SKM-1 treated with dmso at 0.1 percent for 144 hours (cell line): ENCODE results near the gene KIN.
"Not testable (repeated sequence)": the region's sequence is repeated elsewhere in the genome, so short reads cannot be mapped to it uniquely, and the experiment has no call there.

Experiments used
- DNase-seq: peaks from one replicate; lab custom pipeline; 2025; ENCODE audit not compliant: unreplicated experiment; lab: John Stamatoyannopoulos, UW

The KIN gene

DNA sequence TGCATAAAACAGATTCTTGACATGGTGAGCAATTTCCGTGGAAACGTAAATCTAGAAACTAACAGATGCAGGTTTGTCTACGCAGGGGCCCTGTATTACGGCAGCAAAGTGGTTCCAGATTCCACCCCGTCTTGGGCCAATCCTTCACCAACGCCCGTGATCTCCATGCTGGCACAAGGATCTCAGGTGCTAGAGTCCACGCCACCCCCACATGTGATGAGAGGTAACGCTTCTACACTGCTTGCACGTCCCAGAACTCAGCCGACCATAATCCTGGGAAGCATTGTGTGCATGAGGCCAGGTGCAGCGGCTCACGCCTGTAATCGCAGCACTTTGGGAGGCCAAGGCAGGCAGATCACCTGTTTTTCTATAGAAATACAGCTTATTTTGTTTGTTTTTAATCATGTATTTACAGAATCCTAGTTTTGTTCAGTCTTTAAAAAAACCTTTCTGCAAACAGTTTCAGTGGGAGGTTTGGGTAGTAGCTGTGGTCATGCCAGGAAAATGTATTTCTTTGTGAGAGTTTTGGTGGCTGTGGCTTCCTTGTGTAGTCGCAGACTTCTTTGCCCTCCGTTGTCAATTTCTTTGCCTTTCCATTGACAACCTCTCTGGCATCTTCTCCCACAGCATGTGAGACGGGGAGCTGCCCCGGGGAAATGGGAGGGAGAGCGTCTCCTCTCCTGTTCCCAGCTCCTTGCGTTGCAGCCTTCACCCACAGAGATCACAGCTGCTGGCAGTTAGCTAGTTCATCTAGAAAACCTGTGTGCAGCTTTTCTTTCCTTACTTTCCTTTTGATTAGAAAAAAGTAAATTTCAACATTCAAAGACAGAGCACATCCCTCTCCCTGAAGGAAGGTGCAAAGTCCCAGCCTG lies 49.0 kb downstream of the KIN start:
- DNase-seq = no peak

DNA sequence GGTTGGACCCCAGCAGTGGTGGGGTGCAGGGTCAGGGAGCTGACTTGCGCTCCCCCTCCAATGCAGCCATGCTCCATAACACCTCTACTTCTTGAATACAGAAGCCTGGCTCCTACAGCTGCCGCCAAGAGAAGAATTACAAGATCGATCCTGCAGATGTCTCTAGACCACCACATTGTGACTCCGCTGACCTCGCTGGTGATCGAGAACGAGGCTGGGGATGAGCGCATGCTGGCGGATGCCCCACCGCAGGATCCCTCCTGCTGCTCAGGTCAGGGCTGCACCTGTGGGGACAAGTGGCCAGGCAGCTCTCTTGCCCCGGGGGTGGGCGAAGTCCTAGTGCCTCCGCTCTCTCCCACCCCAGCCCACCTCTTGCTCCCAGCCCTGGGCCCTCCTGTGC lies 53.0 kb downstream of the KIN start:
- DNase-seq = no peak

DNA sequence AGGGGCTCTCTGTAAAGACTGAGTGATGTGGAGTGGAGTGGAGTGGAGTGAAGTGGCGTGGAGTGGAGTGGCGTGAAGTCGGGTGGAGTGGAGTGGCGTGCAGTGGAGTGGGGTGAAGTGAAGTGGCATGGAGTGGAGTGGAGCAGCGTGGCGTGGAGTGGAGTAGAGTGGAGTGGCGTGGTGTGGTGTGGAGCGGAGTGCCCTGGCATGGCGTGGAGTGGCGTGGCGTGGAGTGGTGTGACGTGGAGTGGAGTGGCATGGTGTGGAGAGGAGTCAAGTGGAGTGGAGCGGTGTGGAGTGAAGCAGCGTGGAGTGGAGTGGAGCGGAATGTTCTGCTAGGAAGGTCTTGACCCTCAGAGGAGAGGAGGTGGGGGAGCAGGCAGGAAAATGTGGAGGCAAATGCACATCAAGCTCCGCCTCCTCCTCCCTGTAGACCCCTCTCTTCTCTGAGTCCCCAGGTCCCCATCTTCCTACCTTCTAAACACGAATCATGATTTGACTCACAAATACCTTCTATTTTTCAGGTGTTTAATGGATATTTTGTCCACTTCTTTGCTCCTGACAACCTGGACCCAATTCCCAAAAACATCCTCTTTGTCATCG lies 64.8 kb downstream of the KIN start:
- no peak for DNase-seq

DNA sequence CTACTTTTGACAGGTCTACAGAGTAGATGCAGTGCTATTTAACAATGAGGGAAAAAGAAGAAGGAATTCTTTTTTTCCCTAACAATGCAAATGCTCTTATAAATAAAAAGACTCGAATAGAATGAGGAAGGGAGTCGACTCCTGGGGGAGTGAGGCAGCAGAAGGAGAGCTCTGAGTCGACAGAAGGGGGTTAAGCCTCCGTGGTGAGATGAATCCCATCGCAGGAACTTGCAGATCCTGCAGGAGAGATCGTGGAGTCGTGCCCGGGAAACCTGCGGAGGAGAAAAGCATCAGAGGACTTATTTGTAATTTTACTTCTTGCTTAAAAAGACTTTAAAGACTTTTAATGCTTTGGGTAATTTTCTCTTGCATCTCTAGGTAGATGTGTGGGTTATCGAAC lies 67.3 kb downstream of the KIN start:
- no peak for DNase-seq

DNA sequence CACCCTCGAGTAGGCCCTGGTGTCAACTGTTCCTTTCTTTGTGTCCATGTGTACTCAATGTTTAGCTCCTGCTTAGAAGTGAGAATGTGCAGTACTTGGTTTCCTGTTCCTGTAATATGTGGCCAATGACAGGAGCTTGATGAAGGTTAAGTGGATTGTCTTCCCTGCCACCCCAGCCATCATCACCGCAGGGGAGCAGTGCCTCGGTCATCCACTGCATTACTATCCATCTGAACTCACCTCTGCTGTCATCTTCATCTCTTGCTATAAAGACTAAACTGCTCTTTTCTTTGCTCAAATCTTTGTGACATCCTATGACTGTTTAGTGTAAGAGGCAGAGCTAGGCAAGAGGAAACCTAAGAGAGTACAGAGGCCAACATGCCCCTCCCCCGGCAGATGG lies 69.1 kb downstream of the KIN start:
- DNase-seq = no peak

DNA sequence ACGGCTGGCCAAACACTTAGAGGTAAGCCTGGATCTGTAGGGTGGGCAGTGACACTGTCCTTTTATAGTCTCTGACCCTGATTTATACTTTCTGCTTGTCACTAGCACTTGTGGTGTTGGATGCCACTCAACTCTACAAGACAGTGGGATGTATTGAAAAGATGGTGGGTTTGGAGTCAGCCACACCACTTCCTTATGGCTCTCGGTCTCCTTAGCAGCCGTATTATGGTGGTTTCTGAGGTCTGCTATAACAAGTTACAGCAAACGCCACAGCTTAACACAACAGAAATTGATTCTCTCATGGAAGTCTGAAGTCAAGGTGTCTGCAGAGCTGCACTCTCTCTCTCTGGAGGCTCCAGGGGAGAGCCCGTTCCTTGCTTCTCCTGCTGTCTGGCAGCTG lies 70.0 kb downstream of the KIN start:
- DNase-seq = no peak

DNA sequence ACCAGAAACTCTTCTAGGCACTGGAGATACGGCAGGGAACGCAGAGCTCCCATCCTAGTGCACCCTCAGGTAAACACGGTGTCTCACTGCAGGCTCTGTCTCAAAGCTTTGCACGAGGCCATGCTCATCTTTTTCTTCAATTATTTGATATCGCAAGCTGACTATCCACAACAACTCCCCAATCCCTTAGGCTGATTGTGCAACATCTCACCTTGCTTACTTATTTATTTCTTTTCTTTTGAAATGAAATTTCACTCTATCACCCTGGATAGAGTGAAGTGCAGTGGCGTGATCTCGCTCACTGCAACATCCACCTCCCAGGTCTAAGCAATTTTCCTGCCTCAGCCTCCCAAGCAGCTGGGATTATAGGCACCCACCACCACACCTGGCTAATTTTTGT lies 72.3 kb downstream of the KIN start:
- no peak for DNase-seq

DNA sequence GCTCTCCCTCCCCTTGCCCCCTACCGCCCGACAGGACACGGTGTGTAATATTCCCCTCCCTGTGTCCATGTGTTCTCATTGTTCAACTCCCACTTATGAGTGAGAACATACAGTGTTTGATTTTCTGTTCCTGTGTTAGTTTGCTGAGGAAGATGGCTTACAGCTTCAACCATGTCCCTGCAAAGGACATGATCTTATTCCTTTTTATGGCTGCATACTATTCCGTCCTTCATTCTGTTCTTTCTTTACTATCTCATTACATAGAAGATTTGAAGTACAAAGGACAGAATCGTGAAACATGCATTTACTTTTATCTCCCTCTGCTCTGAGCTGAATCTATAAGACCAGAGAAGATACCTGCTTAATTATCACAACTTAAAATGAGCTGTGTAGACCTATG lies 76.7 kb downstream of the KIN start:
- not testable (repeated sequence) for DNase-seq

DNA sequence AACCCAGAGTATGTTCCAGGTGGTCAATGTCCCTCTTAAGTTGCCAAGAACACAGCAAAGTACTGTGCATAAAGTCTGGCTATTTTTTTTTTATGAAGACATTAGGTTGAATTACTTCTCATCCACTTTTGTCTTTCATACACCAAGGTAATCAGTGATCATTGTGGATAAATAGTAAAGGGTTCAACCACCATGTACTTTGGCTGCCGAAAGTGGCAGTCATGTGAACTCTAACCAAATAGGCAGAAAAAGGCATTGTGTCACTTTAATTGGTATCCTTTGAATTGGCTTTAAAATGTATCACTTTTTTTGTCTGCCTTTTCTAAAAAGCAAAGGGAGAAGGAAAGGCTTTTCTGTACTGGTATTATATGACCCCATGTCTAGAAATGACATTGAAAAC lies 77.3 kb downstream of the KIN start:
- DNase-seq = no peak

DNA sequence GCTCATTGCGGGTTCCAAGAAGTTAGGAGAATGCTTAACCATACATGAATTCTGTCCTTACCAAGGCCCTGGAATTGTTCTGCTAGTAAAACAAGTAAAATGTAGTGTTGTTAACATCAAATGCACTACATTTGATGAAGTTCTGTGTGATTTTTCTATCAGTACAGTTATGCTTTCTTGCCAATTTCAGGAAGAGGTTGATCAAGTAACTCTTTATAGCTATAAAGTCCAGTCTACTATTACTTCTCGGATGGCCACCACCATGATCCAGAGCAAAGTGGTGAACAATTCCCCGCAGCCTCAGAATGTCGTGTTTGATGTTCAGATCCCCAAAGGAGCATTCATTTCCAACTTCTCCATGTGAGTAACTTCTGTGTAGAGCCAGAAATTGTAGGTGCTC lies 79.0 kb downstream of the KIN start:
- DNase-seq = no peak

DNA sequence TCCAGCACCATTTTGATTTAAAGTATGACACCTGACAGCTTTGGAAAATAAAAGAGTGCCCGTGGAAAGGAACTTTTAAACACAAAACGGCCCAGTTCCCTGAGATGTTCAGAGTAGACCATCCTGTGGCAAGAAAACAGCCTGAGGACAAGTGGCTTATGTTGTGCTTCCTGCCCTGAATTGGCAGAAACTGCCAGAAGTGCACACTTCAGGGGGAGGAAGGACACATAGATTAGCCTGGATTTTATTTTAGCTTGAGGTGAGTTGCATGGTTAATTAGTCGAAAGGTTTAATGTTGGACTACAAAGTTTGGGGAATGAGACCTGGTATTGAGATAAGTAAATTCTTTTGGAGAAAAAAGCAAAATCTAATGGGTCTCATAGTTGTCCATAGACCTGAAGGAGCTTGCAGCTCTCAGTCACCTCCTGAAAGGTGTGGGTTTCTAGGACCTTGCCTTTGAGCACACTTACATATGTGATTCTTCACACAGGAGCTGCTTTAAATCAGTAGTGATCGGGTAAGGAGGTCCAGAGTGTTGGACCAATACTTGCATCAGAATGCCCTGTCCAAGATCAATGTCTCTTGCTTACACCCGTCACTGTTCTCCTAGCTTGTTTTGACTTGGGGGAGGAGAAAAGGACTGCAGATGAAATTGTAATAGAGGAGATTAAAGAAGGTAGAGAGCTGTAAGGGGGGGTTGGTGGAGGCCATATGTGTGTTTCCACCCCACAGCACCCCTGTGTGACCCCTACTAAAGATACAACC lies 79.8 kb downstream of the KIN start:
- DNase-seq = peak; percentile 1

DNA sequence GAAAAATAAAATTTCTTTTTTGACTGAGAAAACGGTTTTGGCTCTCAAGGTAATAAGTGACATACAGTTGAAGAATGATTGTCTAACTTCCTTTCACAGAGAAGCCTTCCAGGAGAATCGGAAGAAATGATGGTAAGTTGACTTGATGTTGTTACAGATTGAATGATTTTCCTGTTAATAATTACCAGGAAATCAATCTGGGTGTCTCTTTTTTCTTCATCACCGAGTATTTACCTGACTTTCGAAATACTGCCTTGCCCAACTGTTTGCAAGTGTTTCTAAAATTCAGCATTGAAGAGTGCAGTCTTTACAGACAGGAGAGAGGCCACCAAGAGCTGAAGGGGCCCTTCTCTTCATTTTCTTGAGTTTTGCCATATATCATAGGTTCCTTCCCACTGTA lies 80.7 kb downstream of the KIN start:
- DNase-seq = no peak

DNA sequence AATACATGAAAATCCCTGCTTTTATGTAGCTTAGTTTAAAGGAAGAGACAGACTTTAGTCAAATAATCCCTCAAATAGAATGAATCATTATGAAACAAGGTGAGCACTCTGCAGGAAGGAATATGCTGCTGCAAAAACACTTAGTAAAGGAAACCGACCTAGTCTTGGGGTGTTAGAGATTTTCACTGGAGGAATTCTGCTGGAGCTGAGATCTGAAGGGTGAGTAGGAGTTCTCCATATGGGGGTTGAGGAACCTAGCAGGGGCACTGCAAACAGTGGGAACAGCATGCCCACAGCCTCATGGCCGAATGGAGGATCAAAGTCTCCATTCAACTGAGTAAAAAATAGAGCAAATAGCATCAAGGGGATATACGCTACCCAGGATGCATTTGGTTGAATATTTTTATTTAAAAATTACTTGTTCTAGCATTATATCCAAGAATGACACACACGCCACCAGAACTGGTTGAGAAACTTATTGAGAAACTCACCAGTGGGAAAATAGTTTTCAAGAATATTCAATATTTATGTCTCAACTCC lies 81.2 kb downstream of the KIN start:
- DNase-seq = no peak

DNA sequence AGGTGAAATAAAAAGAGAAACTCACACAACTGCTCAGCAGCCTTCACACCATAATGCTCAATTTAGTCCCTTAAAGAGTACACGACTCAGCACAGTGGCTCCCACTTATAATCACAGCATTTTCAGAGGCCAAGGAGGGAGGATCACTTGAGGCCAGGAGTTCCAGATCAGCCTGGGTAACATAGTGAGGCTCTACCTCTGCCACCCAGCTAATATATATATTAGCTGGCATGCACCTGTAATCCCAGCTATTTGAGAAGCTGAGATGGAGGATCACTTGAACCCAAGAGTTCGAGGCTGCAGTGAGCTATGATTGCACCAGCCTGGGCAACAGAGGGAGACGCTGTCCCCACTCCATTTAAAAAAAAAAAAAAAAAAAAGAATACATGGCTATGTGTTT lies 82.5 kb downstream of the KIN start:
- DNase-seq = no peak

DNA sequence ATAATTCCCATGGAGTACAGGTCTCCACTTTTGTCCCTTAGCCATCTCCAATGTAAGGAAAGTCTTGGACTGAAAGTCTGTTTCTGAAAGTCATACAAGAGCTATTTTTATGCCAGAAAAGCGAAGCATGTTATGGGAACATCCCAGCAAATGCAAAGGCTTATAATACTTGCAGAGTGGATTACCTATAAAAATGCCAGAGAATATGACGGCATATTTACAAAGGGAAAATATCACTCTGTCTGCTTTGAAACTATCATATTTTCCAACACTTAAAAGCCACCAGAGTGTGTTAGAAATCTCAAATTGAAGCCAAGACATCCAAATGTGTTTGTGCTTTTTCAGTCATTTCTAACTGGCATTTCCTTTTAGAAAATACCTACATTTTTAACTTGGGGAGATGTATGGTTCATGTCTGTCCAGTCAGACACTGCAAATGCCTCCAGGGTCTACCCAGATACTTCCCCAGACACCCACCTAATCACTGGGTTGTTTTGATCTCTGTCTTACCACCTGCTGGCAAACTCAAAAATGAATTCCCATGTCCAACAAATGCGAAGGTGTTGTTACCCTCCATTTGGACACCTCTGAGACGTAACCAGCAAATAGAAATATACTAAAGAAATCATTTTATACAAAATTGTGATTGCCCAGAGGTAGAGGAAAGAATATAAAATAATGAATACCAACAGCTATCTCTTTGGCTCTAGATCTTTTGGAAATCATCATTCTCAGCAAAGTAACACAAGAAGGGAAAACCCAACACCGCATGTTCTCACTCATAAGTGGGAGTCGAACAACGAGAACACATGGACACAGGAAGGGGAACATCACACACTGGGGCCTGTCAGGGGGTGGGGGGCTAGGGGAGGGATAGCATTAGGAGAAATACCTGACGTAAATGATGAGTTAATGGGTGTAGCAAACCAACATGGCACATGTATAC lies 83.4 kb downstream of the KIN start:
- DNase-seq = no peak

DNA sequence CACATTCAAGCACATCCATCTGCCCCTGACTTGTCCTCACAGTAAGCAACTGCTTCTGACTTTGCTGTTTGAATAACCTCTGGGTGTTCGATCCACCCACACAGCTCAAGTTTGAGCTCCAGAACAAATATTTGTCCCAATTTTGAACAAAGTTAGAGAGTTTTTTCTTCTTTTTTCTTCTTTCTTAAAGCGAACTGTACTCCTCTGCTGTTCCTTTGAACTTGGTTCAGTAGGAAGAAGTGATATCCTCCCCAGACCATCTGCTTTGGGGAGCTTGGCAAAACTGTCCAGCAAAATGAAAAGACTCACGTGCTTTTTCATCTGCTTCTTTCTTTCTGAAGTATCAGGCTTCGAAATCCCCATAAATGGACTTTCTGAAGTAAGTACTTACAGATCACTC lies 84.7 kb downstream of the KIN start, which contains the start of gene ITIH2:
TSS of gene ITIH2 (plus strand) at position 177 of the 400 bp plus-strand sequence. CDS start at position 296, 119 bp downstream.
- no peak for DNase-seq

DNA sequence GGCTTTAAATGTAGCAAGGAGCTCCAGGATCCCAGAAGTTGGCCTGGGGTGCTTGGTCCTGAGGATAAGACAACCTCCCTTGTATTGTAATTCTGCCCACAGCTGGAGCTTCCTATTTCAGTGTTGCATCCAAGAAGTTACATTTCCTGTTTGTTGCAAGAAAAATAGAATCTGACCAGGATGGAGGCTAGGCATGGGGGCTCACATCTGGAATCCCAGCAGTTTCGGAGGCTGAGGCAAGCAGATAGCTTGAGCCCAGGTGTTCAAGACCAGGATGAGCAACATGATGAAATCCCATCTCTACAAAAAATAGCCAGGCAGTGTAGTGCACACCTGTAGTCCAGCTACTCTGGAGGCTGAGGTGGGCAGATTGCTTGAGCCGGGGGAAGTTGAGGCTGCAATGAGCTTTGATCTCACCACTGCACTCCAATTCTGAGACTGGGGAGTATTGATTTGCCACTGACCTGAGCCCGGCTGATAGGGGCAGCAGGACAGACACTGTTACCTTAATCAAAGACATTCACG lies 85.4 kb downstream of the KIN start:
- no peak for DNase-seq

DNA sequence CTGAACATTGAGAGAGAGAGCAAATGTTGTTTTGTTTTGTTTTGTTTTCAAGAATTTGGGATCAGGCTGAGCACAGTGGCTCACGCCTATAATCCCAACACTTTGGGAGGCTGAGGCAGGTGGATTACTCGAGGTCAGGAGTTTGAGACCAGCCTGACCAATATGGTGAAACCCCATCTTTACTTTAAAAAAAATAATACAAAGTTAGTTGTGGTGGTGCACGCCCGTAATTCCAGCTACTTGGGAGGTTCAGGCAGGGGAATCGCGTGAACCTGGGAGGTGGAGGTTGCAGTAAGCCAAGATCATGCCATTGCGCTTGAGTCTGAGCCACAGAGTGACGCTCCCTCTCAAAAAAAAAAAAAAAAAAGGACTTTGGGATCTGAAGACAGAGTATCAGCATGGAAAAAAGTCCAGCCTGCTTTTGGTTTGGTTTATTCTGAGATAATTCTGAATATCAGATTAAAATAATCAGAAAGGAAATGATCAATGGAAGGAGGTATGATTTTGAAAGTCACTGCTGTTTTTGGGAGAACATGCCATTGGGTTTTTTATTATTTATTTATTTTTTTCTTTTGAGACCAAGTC lies 86.5 kb downstream of the KIN start:
- DNase-seq = no peak
